ENCODE data around the gene VN1R2. TPM values are rescaled to one million over a fixed set of nuclear protein-coding genes. Genes with fewer than 3 reads are reported as not detected.
"Not testable (repeated sequence)": the region's sequence is repeated elsewhere in the genome, so short reads cannot be mapped to it uniquely, and the experiment has no call there.

Gene VN1R2, protein sequence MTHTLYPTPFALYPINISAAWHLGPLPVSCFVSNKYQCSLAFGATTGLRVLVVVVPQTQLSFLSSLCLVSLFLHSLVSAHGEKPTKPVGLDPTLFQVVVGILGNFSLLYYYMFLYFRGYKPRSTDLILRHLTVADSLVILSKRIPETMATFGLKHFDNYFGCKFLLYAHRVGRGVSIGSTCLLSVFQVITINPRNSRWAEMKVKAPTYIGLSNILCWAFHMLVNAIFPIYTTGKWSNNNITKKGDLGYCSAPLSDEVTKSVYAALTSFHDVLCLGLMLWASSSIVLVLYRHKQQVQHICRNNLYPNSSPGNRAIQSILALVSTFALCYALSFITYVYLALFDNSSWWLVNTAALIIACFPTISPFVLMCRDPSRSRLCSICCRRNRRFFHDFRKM
- total RNA-seq (2012; rRNA removed) = not detected in 2 replicates

- H3K36me3 ChIP-seq (ENCODE audit: insufficient read depth, low read length); H3K27me3 ChIP-seq (ENCODE audit: control insufficient read depth, insufficient read depth, low read length); H3K4me3 ChIP-seq (ENCODE audit: low read length); H3K4me2 ChIP-seq (ENCODE audit: low read length); H3K9ac ChIP-seq (ENCODE audit: low read depth, low read length); H3K4me1 ChIP-seq (ENCODE audit: control insufficient read depth, insufficient read depth, low read length); H3K9me3 ChIP-seq (replicated peaks; ENCODE audit: low read length): not testable (repeated sequence)
These were observed at the start of gene VN1R2 for GRCh38 chr19:53257715-53258342. Gene VN1R2, plus strand, starts transcription at chr19:53258292. Its CDS starts 84 bp downstream, at chr19:53258376.

DNA sequence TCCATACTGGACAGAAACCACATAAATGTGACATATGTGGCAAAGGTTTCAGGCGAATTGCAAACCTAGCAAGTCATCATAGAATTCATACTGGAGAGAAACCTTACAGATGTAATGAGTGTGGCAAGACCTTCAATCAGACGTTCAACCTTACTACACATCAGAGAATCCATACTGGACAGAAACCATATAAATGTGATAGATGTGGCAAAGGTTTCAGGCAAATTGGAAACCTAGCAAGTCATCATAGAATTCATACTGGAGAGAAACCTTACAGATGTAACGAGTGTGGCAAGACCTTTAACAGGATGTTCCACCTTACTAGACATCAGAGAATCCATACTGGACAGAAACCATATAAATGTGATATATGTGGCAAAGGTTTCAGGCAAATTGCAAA lies 46.5 kb upstream of the VN1R2 start:
- H3K4me3 ChIP-seq (ENCODE audit: low read length); H3K4me2 ChIP-seq (ENCODE audit: low read length); H3K4me1 ChIP-seq (ENCODE audit: control insufficient read depth, insufficient read depth, low read length); H3K27me3 ChIP-seq (ENCODE audit: control insufficient read depth, insufficient read depth, low read length); H3K9ac ChIP-seq (ENCODE audit: low read depth, low read length): not testable (repeated sequence)
- Histone ChIP-seq H3K36me3 (ENCODE audit: insufficient read depth, low read length) (peaks cover 24% of the 10 kb centered on the region), H3K9me3 (replicated peaks; ENCODE audit: low read length) (peaks cover 46% of the 10 kb centered on the region)

GRCh38 chr19:53212703-53213320 lies 45.3 kb upstream of the VN1R2 start:
- peaks cover 48% of the 10 kb centered on the region for H3K9me3 ChIP-seq (replicated peaks; ENCODE audit: low read length)
- no peak overlapping the region for H3K4me3 ChIP-seq (ENCODE audit: low read length)
- no peak overlapping the region for H3K4me2 ChIP-seq (ENCODE audit: low read length)
- H3K27me3 ChIP-seq (ENCODE audit: control insufficient read depth, insufficient read depth, low read length) = no peaks in the 10 kb centered on the region
- H3K4me1 ChIP-seq (ENCODE audit: control insufficient read depth, insufficient read depth, low read length) = no peaks in the 10 kb centered on the region
- peaks cover 24% of the 10 kb centered on the region for H3K36me3 ChIP-seq (ENCODE audit: insufficient read depth, low read length)
- no peak overlapping the region for H3K9ac ChIP-seq (ENCODE audit: low read depth, low read length)

- not testable (repeated sequence) for H3K4me2 ChIP-seq (ENCODE audit: low read length); H3K4me1 ChIP-seq (ENCODE audit: control insufficient read depth, insufficient read depth, low read length); H3K27me3 ChIP-seq (ENCODE audit: control insufficient read depth, insufficient read depth, low read length); H3K36me3 ChIP-seq (ENCODE audit: insufficient read depth, low read length); H3K4me3 ChIP-seq (ENCODE audit: low read length); H3K9me3 ChIP-seq (replicated peaks; ENCODE audit: low read length); H3K9ac ChIP-seq (ENCODE audit: low read depth, low read length)
These were observed 35.4 kb upstream of the VN1R2 start for GRCh38 chr19:53222716-53223115.

GRCh38 chr19:53224606-53225005 lies 33.5 kb upstream of the VN1R2 start:
- Histone ChIP-seq H3K9ac (ENCODE audit: low read depth, low read length) (no peak overlapping the region), H3K4me2 (ENCODE audit: low read length) (no peak overlapping the region), H3K27me3 (ENCODE audit: control insufficient read depth, insufficient read depth, low read length) (no peaks in the 10 kb centered on the region), H3K4me1 (ENCODE audit: control insufficient read depth, insufficient read depth, low read length) (no peaks in the 10 kb centered on the region), H3K9me3 (replicated peaks; ENCODE audit: low read length) (peaks cover 6% of the 10 kb centered on the region), H3K4me3 (ENCODE audit: low read length) (no peak overlapping the region), H3K36me3 (ENCODE audit: insufficient read depth, low read length) (no peaks in the 10 kb centered on the region)

DNA sequence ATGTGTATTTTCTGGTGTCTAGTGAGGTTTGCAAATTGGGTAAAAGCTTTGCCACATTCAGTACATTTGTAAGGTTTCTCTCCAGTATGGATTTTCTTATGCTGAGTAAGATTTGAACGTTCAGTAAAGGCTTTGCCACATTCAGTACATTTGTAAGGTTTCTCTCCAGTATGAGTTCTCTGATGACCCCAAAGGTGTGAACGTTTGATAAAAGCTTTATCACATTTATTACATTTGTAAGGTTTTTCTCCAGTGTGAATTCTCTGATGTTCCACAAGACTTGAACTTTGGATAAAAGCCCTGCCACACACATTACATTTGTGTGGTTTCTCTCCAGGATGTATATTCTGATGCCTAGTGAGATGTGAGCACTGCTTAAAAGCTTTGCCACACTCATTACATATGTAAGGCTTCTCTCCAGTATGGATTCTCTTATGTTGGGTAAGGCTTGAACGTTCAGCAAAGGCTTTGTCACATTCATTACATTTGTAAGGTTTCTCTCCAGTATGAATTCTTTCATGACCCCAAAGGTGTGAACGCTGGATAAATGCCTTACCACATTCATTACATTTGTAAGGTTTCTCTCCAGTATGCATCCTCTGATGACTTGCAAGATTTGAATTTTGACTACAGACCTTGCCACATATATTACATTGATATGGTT lies 20.8 kb upstream of the VN1R2 start:
- H3K9ac ChIP-seq (ENCODE audit: low read depth, low read length) = no peak overlapping the region
- H3K4me3 ChIP-seq (ENCODE audit: low read length) = no peak overlapping the region
- no peaks in the 10 kb centered on the region for H3K4me1 ChIP-seq (ENCODE audit: control insufficient read depth, insufficient read depth, low read length)
- peaks cover 60% of the 10 kb centered on the region for H3K9me3 ChIP-seq (replicated peaks; ENCODE audit: low read length)
- H3K36me3 ChIP-seq (ENCODE audit: insufficient read depth, low read length) = peaks cover 38% of the 10 kb centered on the region
- no peaks in the 10 kb centered on the region for H3K27me3 ChIP-seq (ENCODE audit: control insufficient read depth, insufficient read depth, low read length)
- no peak overlapping the region for H3K4me2 ChIP-seq (ENCODE audit: low read length)

DNA sequence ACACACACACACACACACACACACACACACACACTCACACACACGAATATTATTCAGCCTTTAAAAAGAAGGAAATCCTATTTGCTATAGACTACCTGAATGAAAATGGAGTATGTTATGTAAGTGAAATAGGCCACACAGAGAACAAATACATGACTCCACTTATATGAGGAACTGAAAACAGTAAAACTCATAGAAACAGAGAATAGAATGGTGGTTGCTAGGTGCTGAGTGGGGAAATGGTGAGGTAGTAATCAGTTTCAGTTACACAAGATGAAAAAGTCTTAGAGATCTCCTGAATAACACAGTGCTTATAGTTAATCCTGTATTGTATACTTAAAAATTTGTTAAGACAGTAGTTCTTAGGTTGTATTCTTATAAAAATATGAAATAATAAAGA lies 11.6 kb upstream of the VN1R2 start:
- H3K36me3 ChIP-seq (ENCODE audit: insufficient read depth, low read length) = peaks cover 38% of the 10 kb centered on the region

DNA sequence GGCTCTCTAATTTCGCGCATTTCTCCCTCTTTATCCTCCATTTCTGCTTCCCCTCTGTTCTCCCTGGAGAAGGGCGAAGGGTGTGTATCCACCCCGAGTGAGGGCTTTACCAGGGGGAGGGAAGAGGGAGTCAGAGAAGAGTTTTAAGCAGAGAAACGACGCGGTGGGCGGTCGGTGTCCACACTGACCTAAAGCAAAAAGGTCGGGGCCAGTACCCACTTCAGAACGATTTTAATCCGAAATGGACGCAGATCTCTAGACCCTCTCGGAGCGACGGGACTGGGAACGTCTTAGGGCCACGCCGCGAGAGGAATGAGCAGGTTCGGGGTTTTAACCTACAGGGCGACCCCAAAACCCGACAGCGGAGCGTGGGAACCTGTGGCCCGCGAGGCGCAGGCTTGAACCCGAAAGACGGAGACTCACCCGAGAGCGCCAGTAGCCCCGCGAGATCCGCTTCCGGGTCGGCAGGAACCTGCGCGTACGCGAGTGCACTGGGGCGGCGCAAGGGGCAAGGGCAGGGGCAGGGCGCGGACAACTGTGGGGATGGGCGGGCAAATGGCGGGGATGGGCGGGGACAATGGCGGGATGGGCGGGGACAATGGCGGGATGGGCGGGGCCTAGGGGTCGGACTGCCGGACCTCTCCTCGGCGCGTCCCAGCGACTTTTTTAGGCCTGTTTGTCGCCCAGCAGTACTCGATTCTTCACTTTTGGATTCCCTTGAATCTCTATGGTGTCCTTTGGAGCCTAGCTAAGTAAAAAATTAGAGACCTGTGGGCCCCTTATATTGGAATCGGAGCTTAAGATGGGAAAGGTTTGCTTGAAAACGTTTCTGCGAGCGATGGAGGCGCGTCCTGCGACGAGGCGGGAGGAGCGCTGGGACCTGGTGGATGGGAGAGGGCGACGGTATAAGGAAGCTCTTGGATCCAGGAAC lies 3.4 kb upstream of the VN1R2 start, which contains the start of gene ZNF677:
Gene ZNF677, minus strand, starts transcription at position 463 of the 931 bp plus-strand sequence. CDS start 3,323 bp downstream, outside the sequence.
- peak within 1 kb of the TSS; percentile 86 for H3K4me2 ChIP-seq (ENCODE audit: low read length)
- no peaks in the 10 kb centered on the region for H3K4me1 ChIP-seq (ENCODE audit: control insufficient read depth, insufficient read depth, low read length)
- peak within 1 kb of the TSS; percentile 96 for H3K4me3 ChIP-seq (ENCODE audit: low read length)
- H3K9ac ChIP-seq (ENCODE audit: low read depth, low read length) = peak within 1 kb of the TSS; percentile 92
- peaks cover 23% of the 10 kb centered on the region for H3K36me3 ChIP-seq (ENCODE audit: insufficient read depth, low read length)
- peaks cover 4% of the 10 kb centered on the region for H3K9me3 ChIP-seq (replicated peaks; ENCODE audit: low read length)
- H3K27me3 ChIP-seq (ENCODE audit: control insufficient read depth, insufficient read depth, low read length) = no peaks in the 10 kb centered on the region

More for the DNA sequence above, 11.6 kb upstream of the VN1R2 start:
- no peak overlapping the region for H3K4me3 ChIP-seq (ENCODE audit: low read length)
- no peaks in the 10 kb centered on the region for H3K27me3 ChIP-seq (ENCODE audit: control insufficient read depth, insufficient read depth, low read length)
- H3K9ac ChIP-seq (ENCODE audit: low read depth, low read length) = no peak overlapping the region
- H3K9me3 ChIP-seq (replicated peaks; ENCODE audit: low read length) = peaks cover 15% of the 10 kb centered on the region
- H3K4me1 ChIP-seq (ENCODE audit: control insufficient read depth, insufficient read depth, low read length) = no peaks in the 10 kb centered on the region
- H3K4me2 ChIP-seq (ENCODE audit: low read length) = no peak overlapping the region

DNA sequence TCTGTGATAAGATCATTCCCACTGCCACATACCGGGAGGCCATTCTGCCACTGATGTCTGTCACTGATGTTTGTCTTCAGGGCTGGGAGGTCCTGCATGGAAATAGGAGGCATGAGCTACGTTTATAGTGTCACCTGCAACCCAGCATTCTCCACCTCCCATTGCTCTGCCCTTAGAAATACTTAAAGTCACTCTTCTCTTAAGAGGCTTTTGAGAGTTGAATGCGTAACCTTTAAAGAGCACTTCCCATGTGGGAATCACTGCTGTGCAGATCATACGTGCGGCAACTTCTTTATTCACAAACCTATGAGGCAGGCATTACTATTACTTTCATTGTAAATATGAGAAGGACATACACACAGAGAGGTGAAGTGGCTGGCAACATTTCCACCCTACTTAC lies 9.5 kb downstream of the VN1R2 start, which contains the start of gene VN1R4:
Gene VN1R4, minus strand, starts transcription at position 101 of the 400 bp plus-strand sequence. Its CDS starts 58 bp downstream, at position 43.
- not testable (repeated sequence) for H3K9ac ChIP-seq (ENCODE audit: low read depth, low read length); H3K4me2 ChIP-seq (ENCODE audit: low read length); H3K27me3 ChIP-seq (ENCODE audit: control insufficient read depth, insufficient read depth, low read length); H3K4me3 ChIP-seq (ENCODE audit: low read length); H3K9me3 ChIP-seq (replicated peaks; ENCODE audit: low read length); H3K36me3 ChIP-seq (ENCODE audit: insufficient read depth, low read length); H3K4me1 ChIP-seq (ENCODE audit: control insufficient read depth, insufficient read depth, low read length)

GRCh38 chr19:53269861-53270260 lies 11.8 kb downstream of the VN1R2 start:
- H3K4me1 ChIP-seq (ENCODE audit: control insufficient read depth, insufficient read depth, low read length); H3K27me3 ChIP-seq (ENCODE audit: control insufficient read depth, insufficient read depth, low read length); H3K9me3 ChIP-seq (replicated peaks; ENCODE audit: low read length); H3K9ac ChIP-seq (ENCODE audit: low read depth, low read length); H3K4me3 ChIP-seq (ENCODE audit: low read length); H3K4me2 ChIP-seq (ENCODE audit: low read length); H3K36me3 ChIP-seq (ENCODE audit: insufficient read depth, low read length): not testable (repeated sequence)

Measured in skeletal muscle satellite cell (primary cell).